Body of pancreas (tissue), 4 donors: ENCODE results near the gene CPZ. TPM values are rescaled to one million over a fixed set of nuclear protein-coding genes. Genes with fewer than 3 reads are reported as not detected.

Experiments
- ATAC-seq: fragments of 150-250 bp; one replicate; pipeline ENCODE4 v1.9.1; 2016
- DNase-seq, 4 donors: peaks; one replicate each; pipeline ENCODE4 v3.0.0-alpha.2; 2019
- H3K27ac ChIP-seq, 4 donors: fragments of 200-600 bp; sonication (generic); 1 replicate in 3 of 4; 2 replicates in 1 of 4; pipeline versions ENCODE4 v1.5.1 to v1.6.1; 2016 to 2019; ENCODE audit warnings: mild to moderate bottlenecking in 1 of 4, mixed read lengths in 1 of 4, moderate library complexity in 1 of 4
- H3K27me3 ChIP-seq, 2 donors: fragments of 200-600 bp; sonication (generic); one replicate each; pipeline ENCODE4 v1.6.0; 2016; ENCODE audit warnings: mild to moderate bottlenecking in 1 of 2
- H3K36me3 ChIP-seq, 2 donors: fragments of 200-600 bp; sonication (generic); replicated peaks in 1 of 2; 2 replicates each; pipeline ENCODE4 v1.5.1; 2016; ENCODE audit warnings: low read depth in 2 of 2; ENCODE audit not compliant: insufficient read depth in 1 of 2
- H3K4me1 ChIP-seq: fragments of 200-600 bp; sonication (generic); one replicate; pipeline ENCODE4 v1.6.0; 2016
- H3K4me3 ChIP-seq, 2 donors: fragments of 200-600 bp; sonication (generic); 1 replicate in 1 of 2; 2 replicates in 1 of 2; pipeline ENCODE4 v1.5.1; 2016 to 2019
- H3K9me3 ChIP-seq, 3 donors: fragments of 200-600 bp; sonication (generic); 1 replicate in 2 of 3; 2 replicates in 1 of 3; pipeline ENCODE4 v1.5.1; 2016
- CTCF ChIP-seq, 7 experiments: fragments of 450-650 bp in 4 of 7; fragments of 200-600 bp in 3 of 7; sonication (generic) in 3 of 7; IDR thresholded peaks; one replicate each; pipeline ENCODE4 v1.5.1; 2016 to 2019; ENCODE audit warnings: antibody characterized with exemption in 7 of 7
- POLR2A ChIP-seq, 3 donors: fragments of 450-650 bp; IDR thresholded peaks; one replicate each; pipeline ENCODE4 v1.6.1; 2016; ENCODE audit warnings: antibody characterized with exemption in 3 of 3, mild to moderate bottlenecking in 2 of 3
- WGBS, 2 donors: methylation state at CpG; one replicate each; pipeline ENCODE4 v1.1.5; 2017; 5-methylcytosine and 5-hydroxymethylcytosine counted together
- intact Hi-C: fragments of 100-400 bp; cut with DNase I; formaldehyde crosslinking; loops from one replicate; pipeline ENCODE4 v1.15.1; 2023
- total RNA-seq, 2 donors: library from RNA; depleted of rRNA; stranded (reverse); fragments of >200 nt; gene quantifications; one replicate each; pipeline ENCODE4 v1.1.0, GENCODE V29; 2016

CPZ gene
- total RNA-seq, 2 donors from 2014 or later, result 0.66 to 0.78 TPM

- Histone ChIP-seq H3K27me3 (no peaks in the 10 kb centered on the region), H3K4me3 (no peak overlapping the region), H3K36me3 (no peaks in the 10 kb centered on the region), H3K4me1 (no peaks in the 10 kb centered on the region), H3K9me3 (no peaks in the 10 kb centered on the region), H3K27ac (no peak overlapping the region)
- no peak for TF ChIP-seq POLR2A (IDR thresholded peaks at IDR 0.05)
- TF ChIP-seq CTCF (IDR thresholded peaks at IDR 0.05), result no peak
- no peak for DNase-seq
- WGBS, 2 donors, result 70 to 81% methylated on average over 3 to 15 of the region's 15 CpGs
- no peak for ATAC-seq
- intact Hi-C loops, result no loop called here
These were observed 48.7 kb downstream of the CPZ start for GRCh38 chr4:8641256-8641655.

- Histone ChIP-seq H3K27ac (no peak overlapping the region), H3K27me3 (no peaks in the 10 kb centered on the region), H3K9me3 (no peaks in the 10 kb centered on the region), H3K36me3 (no peaks in the 10 kb centered on the region), H3K4me3 (no peak overlapping the region), H3K4me1 (no peaks in the 10 kb centered on the region)
- WGBS, 2 donors, result 58 to 69% methylated on average over 8 to 15 of the region's 16 CpGs
- DNase-seq (no peak), ATAC-seq (no peak)
- intact Hi-C loops, result no loop called here
- TF ChIP-seq POLR2A (IDR thresholded peaks at IDR 0.05) (no peak), CTCF (IDR thresholded peaks at IDR 0.05) (no peak)
These were observed 49.5 kb downstream of the CPZ start for GRCh38 chr4:8641931-8642650.

GRCh38 chr4:8642651-8643321 lies 50.2 kb downstream of the CPZ start:
- Histone ChIP-seq H3K4me1 (no peaks in the 10 kb centered on the region), H3K27ac (no peak overlapping the region), H3K4me3 (no peak overlapping the region), H3K36me3 (no peaks in the 10 kb centered on the region), H3K9me3 (no peaks in the 10 kb centered on the region), H3K27me3 (no peaks in the 10 kb centered on the region)
- ATAC-seq, result no peak
- WGBS, 2 donors, result 50 to 51% methylated on average over 11 to 12 of the region's 12 CpGs
- DNase-seq, result no peak
- intact Hi-C loops, result no loop called here
- TF ChIP-seq CTCF (IDR thresholded peaks at IDR 0.05) (no peak), POLR2A (IDR thresholded peaks at IDR 0.05) (no peak)

- Histone ChIP-seq H3K36me3 (no peaks in the 10 kb centered on the region), H3K27ac (no peak overlapping the region), H3K4me1 (no peaks in the 10 kb centered on the region), H3K27me3 (no peaks in the 10 kb centered on the region), H3K4me3 (no peak overlapping the region), H3K9me3 (no peaks in the 10 kb centered on the region)
- DNase-seq, result no peak
- ATAC-seq, result no peak
- 40 to 52% methylated on average over 6 of the region's 6 CpGs for WGBS, 2 donors
- TF ChIP-seq CTCF (IDR thresholded peaks at IDR 0.05) (no peak), POLR2A (IDR thresholded peaks at IDR 0.05) (no peak)
- intact Hi-C loops, result no loop called here
These were observed 50.9 kb downstream of the CPZ start for GRCh38 chr4:8643441-8643840.
